Uterus (tissue), 4 donors: ENCODE results near the gene CACNA1E. TPM values are rescaled to one million over a fixed set of nuclear protein-coding genes. Genes with fewer than 3 reads are reported as not detected.

Source experiments
- DNase-seq, 2 donors: peaks; one replicate each; pipeline ENCODE4 v3.0.0-alpha.2; 2019 to 2020
- H3K27ac ChIP-seq, 2 donors: fragments of 200-600 bp; sonication (generic); 1 replicate in 1 of 2; 2 replicates in 1 of 2; pipeline ENCODE4 v1.5.1; 2016 to 2018
- H3K27me3 ChIP-seq, 2 donors: fragments of 200-600 bp; sonication (generic); one replicate each; pipeline ENCODE4 v1.5.1; 2018 to 2019; ENCODE audit warnings: control low read depth in 1 of 2
- H3K36me3 ChIP-seq, 2 donors: fragments of 200-600 bp; sonication (generic); one replicate each; pipeline ENCODE4 v1.5.1; 2019; ENCODE audit warnings: control low read depth in 1 of 2
- H3K4me1 ChIP-seq, 2 donors: fragments of 200-600 bp; sonication (generic); one replicate each; pipeline ENCODE4 v1.5.1; 2018 to 2019; ENCODE audit warnings: control low read depth in 1 of 2
- H3K4me3 ChIP-seq, 2 donors: fragments of 200-600 bp; sonication (generic); 1 replicate in 1 of 2; 2 replicates in 1 of 2; pipeline ENCODE4 v1.5.1; 2018 to 2019; ENCODE audit warnings: mild to moderate bottlenecking in 1 of 2
- H3K9me3 ChIP-seq, 2 donors: fragments of 200-600 bp; sonication (generic); one replicate each; pipeline ENCODE4 v1.5.1; 2019; ENCODE audit warnings: control low read depth in 1 of 2
- CTCF ChIP-seq, 4 experiments: fragments of 200-600 bp in 2 of 4; fragments of 450-650 bp in 2 of 4; sonication (generic) in 2 of 4; IDR thresholded peaks; one replicate each; pipeline ENCODE4 v1.5.1; 2016 to 2019; ENCODE audit warnings: antibody characterized with exemption in 4 of 4, mild to moderate bottlenecking in 2 of 4, moderate library complexity in 1 of 4
- POLR2A ChIP-seq, 2 donors: fragments of 450-650 bp; IDR thresholded peaks; one replicate each; pipeline ENCODE4 v1.6.1; 2016; ENCODE audit warnings: antibody characterized with exemption in 2 of 2, mild to moderate bottlenecking in 1 of 2, moderate library complexity in 1 of 2
- intact Hi-C: fragments of 100-400 bp; cut with DNase I; formaldehyde crosslinking; loops from one replicate; pipeline ENCODE4 v1.15.1; 2023; ENCODE audit warnings: low total_unique reads
- total RNA-seq, 4 donors: library from RNA; depleted of rRNA in 3 of 4; stranded (reverse); fragments of >200 nt in 3 of 4; gene quantifications; one replicate each; pipeline versions ENCODE4 v1.1.0 to v1.2.4, GENCODE V29; 2014 to 2023
- donor health status: DM: yes; HTN: yes; CAD: no.

Gene CACNA1E
- total RNA-seq, 4 donors from 2014 or later: 0.12 to 3.4 TPM; not detected in 2

GRCh38 chr1:181482521-181483284 is 614 bp upstream of the CACNA1E start:
- TF ChIP-seq POLR2A (IDR thresholded peaks at IDR 0.05): no peak
- TF ChIP-seq CTCF (IDR thresholded peaks at IDR 0.05): no peak
- Histone ChIP-seq H3K4me3 (no peak overlapping the region), H3K27ac (no peak overlapping the region), H3K9me3 (no peaks in the 10 kb centered on the region), H3K36me3 (no peaks in the 10 kb centered on the region), H3K27me3 (peaks cover 9 to 38% of the 10 kb centered on the region in 2 donors), H3K4me1 (peaks cover 0 to 11% of the 10 kb centered on the region in 2 donors)
- DNase-seq: no peak
- intact Hi-C loops: no loop called here

- no peaks in the 10 kb centered on the region for H3K9me3 ChIP-seq
- peaks cover 0 to 11% of the 10 kb centered on the region in 2 donors for H3K4me1 ChIP-seq
- H3K27ac ChIP-seq: no peak overlapping the region
- no peak for DNase-seq
- H3K4me3 ChIP-seq: no peak overlapping the region
- intact Hi-C loops: no loop called here
- no peaks in the 10 kb centered on the region for H3K36me3 ChIP-seq
- TF ChIP-seq POLR2A (IDR thresholded peaks at IDR 0.05): no peak
- no peak for TF ChIP-seq CTCF (IDR thresholded peaks at IDR 0.05)
- H3K27me3 ChIP-seq: peaks cover 9 to 38% of the 10 kb centered on the region in 2 donors
Measured at GRCh38 chr1:181484821-181485220, 1.5 kb downstream of the CACNA1E start.

- intact Hi-C loops: no loop called here
- Histone ChIP-seq H3K4me1 (peaks cover 0 to 11% of the 10 kb centered on the region in 2 donors), H3K36me3 (no peaks in the 10 kb centered on the region), H3K9me3 (no peaks in the 10 kb centered on the region), H3K27ac (no peak overlapping the region), H3K27me3 (peaks cover 9 to 38% of the 10 kb centered on the region in 2 donors), H3K4me3 (no peak overlapping the region)
- DNase-seq: no peak
- TF ChIP-seq CTCF (IDR thresholded peaks at IDR 0.05): no peak
- no peak for TF ChIP-seq POLR2A (IDR thresholded peaks at IDR 0.05)
Measured at GRCh38 chr1:181485287-181486097, 2.2 kb downstream of the CACNA1E start.

- Histone ChIP-seq H3K27me3 (peaks cover 9 to 38% of the 10 kb centered on the region in 2 donors), H3K4me1 (peaks cover 0 to 11% of the 10 kb centered on the region in 2 donors), H3K36me3 (no peaks in the 10 kb centered on the region), H3K27ac (no peak overlapping the region), H3K4me3 (no peak overlapping the region), H3K9me3 (no peaks in the 10 kb centered on the region)
- TF ChIP-seq CTCF (IDR thresholded peaks at IDR 0.05) (no peak), POLR2A (IDR thresholded peaks at IDR 0.05) (no peak)
- intact Hi-C loops: no loop called here
- no peak for DNase-seq
Measured at GRCh38 chr1:181486098-181486420, 2.7 kb downstream of the CACNA1E start.

GRCh38 chr1:181488866-181489265 is 5.5 kb downstream of the CACNA1E start:
- TF ChIP-seq POLR2A (IDR thresholded peaks at IDR 0.05): no peak
- no peak for TF ChIP-seq CTCF (IDR thresholded peaks at IDR 0.05)
- peak in 1 of 2 donors; percentile 34 for DNase-seq
- intact Hi-C loops: no loop called here
- no peak overlapping the region for H3K4me3 ChIP-seq
- peaks cover 6 to 31% of the 10 kb centered on the region in 2 donors for H3K27me3 ChIP-seq
- H3K27ac ChIP-seq: no peak overlapping the region
- H3K36me3 ChIP-seq: no peaks in the 10 kb centered on the region
- no peaks in the 10 kb centered on the region for H3K9me3 ChIP-seq
- peaks cover 0 to 7% of the 10 kb centered on the region in 2 donors for H3K4me1 ChIP-seq
